Endodermal cell (in vitro differentiated cells): ENCODE results near the gene PAQR7. TPM values are rescaled to one million over a fixed set of nuclear protein-coding genes. Genes with fewer than 3 reads are reported as not detected.

ENCODE experiments used
- DNase-seq: peaks from one replicate; pipeline ENCODE4 v3.0.0-alpha.2; 2017
- H3K27ac ChIP-seq: 2 replicates; pipeline ENCODE4 v1.5.1; 2013; ENCODE audit warnings: mild to moderate bottlenecking, low read depth, low read length, moderate library complexity
- H3K27me3 ChIP-seq: 2 replicates; pipeline ENCODE4 v1.6.1; 2013; ENCODE audit warnings: mild to moderate bottlenecking, low read length, moderate library complexity; ENCODE audit not compliant: insufficient read depth, control insufficient read depth, poor library complexity, severe bottlenecking
- H3K36me3 ChIP-seq: 2 replicates; pipeline ENCODE4 v1.7.0; 2013; ENCODE audit warnings: mild to moderate bottlenecking, low read length, moderate library complexity; ENCODE audit not compliant: control insufficient read depth, insufficient read depth
- H3K4me1 ChIP-seq: one replicate; pipeline ENCODE4 v1.7.0; 2013; ENCODE audit warnings: low read length; ENCODE audit not compliant: control insufficient read depth, insufficient read depth
- H3K4me3 ChIP-seq: 2 replicates; pipeline ENCODE4 v1.5.1; 2013; ENCODE audit warnings: mild to moderate bottlenecking, low read length, moderate library complexity
- H3K9ac ChIP-seq: 2 replicates; pipeline ENCODE4 v1.6.1; 2013; ENCODE audit warnings: mild to moderate bottlenecking, low read length, moderate library complexity; ENCODE audit not compliant: poor library complexity, severe bottlenecking; ENCODE audit errors: extremely low read depth
- H3K9me3 ChIP-seq: 2 replicates; pipeline ENCODE4 v1.6.1; 2013; ENCODE audit warnings: mild to moderate bottlenecking, low read length, moderate library complexity; ENCODE audit not compliant: control insufficient read depth
- H3K27ac Mint-ChIP-seq: 2 replicates; pipeline ENCODE4 v1.8.0; 2020; ENCODE audit warnings: mixed read lengths
- H3K27me3 Mint-ChIP-seq: 2 replicates; pipeline ENCODE4 v1.8.0; 2021; ENCODE audit warnings: mild to moderate bottlenecking, mixed read lengths; ENCODE audit not compliant: insufficient read depth
- H3K36me3 Mint-ChIP-seq: 2 replicates; pipeline ENCODE4 v1.8.0; 2020; ENCODE audit warnings: low read depth, mixed read lengths
- H3K4me1 Mint-ChIP-seq: 2 replicates; pipeline ENCODE4 v1.8.0; 2020; ENCODE audit warnings: mixed read lengths
- H3K4me3 Mint-ChIP-seq: 2 replicates; pipeline ENCODE4 v1.8.0; 2020; ENCODE audit warnings: mild to moderate bottlenecking, moderate library complexity, mixed read lengths
- H3K9me3 Mint-ChIP-seq: 2 replicates; pipeline ENCODE4 v1.8.0; 2020; ENCODE audit warnings: mild to moderate bottlenecking, mixed read lengths
- WGBS, 2 experiments: methylation state at CpG; one replicate each; pipeline versions ENCODE4 v1.1.5 to v1.1.7; 2013; ENCODE audit warnings: missing lambda C conversion rate in 2 of 2, mixed read lengths in 1 of 2; ENCODE audit not compliant: insufficient coverage in 1 of 2, insufficient read length in 1 of 2; 5-methylcytosine and 5-hydroxymethylcytosine counted together
- total RNA-seq, 2 donors: library from RNA; stranded (reverse); fragmentation: NEBNext Ultra II Directional in 1 of 2; extraction: Animal tissue kit (Norgen Biotek cat#: 25700) in 1 of 2; gene quantifications; 2 replicates in 1 of 2; 3 replicates in 1 of 2; pipeline ENCODE4 v1.2.1, GENCODE V29; 2021
- TF ChIP-seq, protein P1 (sequence below): fragments of 200-600 bp; sonication (generic); conservative IDR thresholded peaks from 2 replicates; pipeline ENCODE4 v1.5.0; 2021; ENCODE audit warnings: antibody characterized with exemption, mild to moderate bottlenecking

The PAQR7 gene
- total RNA-seq, 2 donors from 2014 or later, result 11.7 to 15.0 TPM

DNA sequence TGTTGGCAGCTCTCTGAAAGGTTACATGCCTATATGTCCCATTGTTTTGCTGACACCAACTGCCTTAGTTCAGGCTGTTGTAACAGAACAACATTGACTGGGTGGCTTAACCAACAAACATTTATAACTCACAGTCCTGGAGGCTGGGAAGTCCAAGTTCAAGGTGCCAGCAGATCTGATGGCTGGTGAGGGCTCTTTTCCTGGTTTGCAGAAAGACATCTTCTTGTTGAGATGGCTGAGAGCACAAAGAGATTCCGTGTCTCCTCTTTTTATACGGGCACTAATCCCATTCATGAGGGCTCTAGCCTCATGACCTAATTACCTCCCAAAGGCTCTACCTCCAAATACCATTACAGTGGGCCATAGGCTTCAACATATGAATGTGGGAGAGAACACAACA is 41.0 kb upstream of the PAQR7 start:
- H3K27ac Mint-ChIP-seq, result no peak overlapping the region

DNA sequence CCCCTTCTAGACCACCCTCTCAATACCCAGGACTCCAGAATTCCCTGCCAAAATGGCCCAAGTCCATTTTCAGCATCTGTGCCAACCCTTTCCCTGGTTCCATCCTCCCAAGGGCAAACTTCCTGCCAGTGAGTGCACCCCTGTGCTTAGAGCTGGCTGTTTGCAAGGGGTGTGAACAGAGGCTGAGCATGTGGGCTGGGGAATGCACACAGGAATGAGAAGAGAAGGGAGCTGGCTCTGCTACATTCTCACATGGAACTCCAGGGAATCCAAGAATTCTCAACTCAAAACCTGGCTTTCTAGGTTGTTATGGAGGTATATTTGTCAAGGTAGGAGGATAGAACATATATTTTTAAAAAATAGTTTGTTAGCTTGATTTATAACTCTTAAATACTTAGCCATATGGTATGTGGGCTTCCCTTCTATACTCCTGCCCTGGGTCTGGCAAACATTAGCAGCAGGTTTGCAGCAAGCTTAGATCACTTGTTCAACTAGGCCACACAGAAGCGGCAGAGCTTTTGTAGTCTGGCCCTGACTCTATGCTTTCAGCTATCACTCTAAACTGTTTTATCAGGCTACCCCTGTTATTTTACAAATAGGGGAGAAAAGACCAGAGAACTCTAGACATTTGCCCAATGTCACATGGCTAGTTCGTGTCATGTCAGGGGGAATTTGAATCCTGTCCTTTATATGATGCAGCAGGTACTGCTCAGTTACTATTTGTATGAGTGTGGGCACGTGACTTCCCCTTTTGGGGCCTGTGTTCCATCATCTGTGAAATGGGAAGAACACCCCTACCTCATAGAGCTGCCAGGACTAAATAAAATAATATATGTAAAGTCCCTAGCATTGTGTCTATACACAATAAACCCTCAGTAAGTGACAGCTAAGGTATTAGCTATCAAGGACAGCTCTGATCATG is 38.8 kb upstream of the PAQR7 start:
- Mint-ChIP-seq H3K36me3 (no peaks in the 10 kb centered on the region), H3K4me1 (peaks cover 12% of the 10 kb centered on the region), H3K27ac (no peak overlapping the region), H3K4me3 (no peak overlapping the region), H3K27me3 (peaks cover 1% of the 10 kb centered on the region), H3K9me3 (no peaks in the 10 kb centered on the region)
- no peak for DNase-seq
- no peaks in the 10 kb centered on the region for H3K27me3 ChIP-seq
- no peaks in the 10 kb centered on the region for H3K36me3 ChIP-seq
- TF ChIP-seq, protein P1, sequence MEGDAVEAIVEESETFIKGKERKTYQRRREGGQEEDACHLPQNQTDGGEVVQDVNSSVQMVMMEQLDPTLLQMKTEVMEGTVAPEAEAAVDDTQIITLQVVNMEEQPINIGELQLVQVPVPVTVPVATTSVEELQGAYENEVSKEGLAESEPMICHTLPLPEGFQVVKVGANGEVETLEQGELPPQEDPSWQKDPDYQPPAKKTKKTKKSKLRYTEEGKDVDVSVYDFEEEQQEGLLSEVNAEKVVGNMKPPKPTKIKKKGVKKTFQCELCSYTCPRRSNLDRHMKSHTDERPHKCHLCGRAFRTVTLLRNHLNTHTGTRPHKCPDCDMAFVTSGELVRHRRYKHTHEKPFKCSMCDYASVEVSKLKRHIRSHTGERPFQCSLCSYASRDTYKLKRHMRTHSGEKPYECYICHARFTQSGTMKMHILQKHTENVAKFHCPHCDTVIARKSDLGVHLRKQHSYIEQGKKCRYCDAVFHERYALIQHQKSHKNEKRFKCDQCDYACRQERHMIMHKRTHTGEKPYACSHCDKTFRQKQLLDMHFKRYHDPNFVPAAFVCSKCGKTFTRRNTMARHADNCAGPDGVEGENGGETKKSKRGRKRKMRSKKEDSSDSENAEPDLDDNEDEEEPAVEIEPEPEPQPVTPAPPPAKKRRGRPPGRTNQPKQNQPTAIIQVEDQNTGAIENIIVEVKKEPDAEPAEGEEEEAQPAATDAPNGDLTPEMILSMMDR, result no peak
- WGBS, 2 experiments, result 90 to 100% methylated on average over 2 to 3 of the region's 3 CpGs
- H3K9ac ChIP-seq, result no peak overlapping the region
- no peak overlapping the region for H3K27ac ChIP-seq
- H3K4me3 ChIP-seq, result no peak overlapping the region
- H3K4me1 ChIP-seq, result no peaks in the 10 kb centered on the region
- H3K9me3 ChIP-seq, result peaks cover 7% of the 10 kb centered on the region

More for the DNA sequence above, 41.0 kb upstream of the PAQR7 start:
- TF ChIP-seq, protein P1, result no peak
- H3K36me3 Mint-ChIP-seq, result no peaks in the 10 kb centered on the region
- H3K4me1 ChIP-seq, result no peaks in the 10 kb centered on the region
- no peaks in the 10 kb centered on the region for H3K36me3 ChIP-seq
- no peak overlapping the region for H3K9ac ChIP-seq
- H3K4me1 Mint-ChIP-seq, result peaks cover 12% of the 10 kb centered on the region
- no peak for DNase-seq
- no peaks in the 10 kb centered on the region for H3K9me3 Mint-ChIP-seq
- 89% methylated on average over 2 of the region's 2 CpGs; no CpG with 5 or more reads in 1 of the 2 experiments for WGBS, 2 experiments
- peaks cover 7% of the 10 kb centered on the region for H3K9me3 ChIP-seq
- no peak overlapping the region for H3K4me3 Mint-ChIP-seq
- H3K27me3 ChIP-seq, result no peaks in the 10 kb centered on the region
- H3K27ac ChIP-seq, result no peak overlapping the region
- no peak overlapping the region for H3K4me3 ChIP-seq
- peaks cover 3% of the 10 kb centered on the region for H3K27me3 Mint-ChIP-seq

DNA sequence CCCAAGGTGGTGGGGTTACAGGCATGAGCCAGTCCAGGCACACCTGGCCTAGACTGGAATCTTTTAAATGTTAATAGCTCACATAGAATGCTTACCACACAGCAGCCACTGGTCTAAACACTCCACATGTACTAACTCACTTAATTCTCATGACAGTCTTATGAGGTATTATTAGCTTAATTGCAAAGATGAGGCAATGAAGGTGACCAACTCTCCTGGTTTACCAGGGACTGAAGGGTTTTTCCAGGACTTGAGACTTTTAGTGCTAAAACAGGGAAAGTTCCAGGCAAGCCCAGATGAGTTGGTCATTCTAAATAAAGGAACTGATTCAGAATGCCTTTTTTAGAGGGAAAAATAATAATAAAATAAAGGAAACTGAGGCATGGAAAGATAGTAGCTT is 37.7 kb upstream of the PAQR7 start:
- Histone ChIP-seq H3K27ac (no peak overlapping the region), H3K36me3 (no peaks in the 10 kb centered on the region)

More for the DNA sequence above, 37.7 kb upstream of the PAQR7 start:
- Histone ChIP-seq H3K27me3 (no peaks in the 10 kb centered on the region), H3K9ac (no peak overlapping the region), H3K4me3 (no peak overlapping the region), H3K4me1 (no peaks in the 10 kb centered on the region), H3K9me3 (peaks cover 7% of the 10 kb centered on the region)
- H3K27ac Mint-ChIP-seq, result no peak overlapping the region
- TF ChIP-seq, protein P1, result no peak
- no peak for DNase-seq
- H3K27me3 Mint-ChIP-seq, result peaks cover 3% of the 10 kb centered on the region
- no peak overlapping the region for H3K4me3 Mint-ChIP-seq
- no peaks in the 10 kb centered on the region for H3K36me3 Mint-ChIP-seq
- no peaks in the 10 kb centered on the region for H3K9me3 Mint-ChIP-seq
- H3K4me1 Mint-ChIP-seq, result peaks cover 11% of the 10 kb centered on the region
